ENCODE measurements around the gene MADCAM1.
"Not testable (repeated sequence)": the region's sequence is repeated elsewhere in the genome, so short reads cannot be mapped to it uniquely, and the experiment has no call there.

The MADCAM1 gene
- long read RNA-seq, donor 1, partial matches to known transcripts = 0 of 1 reads
- long read RNA-seq, donor 1, other reads (novel, unspliced or antisense) = 0 of 1 reads
- long read RNA-seq, donor 2, partial matches to known transcripts = 0 of 1 reads
- long read RNA-seq, donor 2, other reads (novel, unspliced or antisense) = 0 of 1 reads
- long read RNA-seq, donor 3 = 0 reads
- long read RNA-seq, donor 4 = 0 reads
- long read RNA-seq, donor 5, partial matches to known transcripts = 0 of 2 reads
- long read RNA-seq, donor 5, other reads (novel, unspliced or antisense) = 0 of 2 reads
- long read RNA-seq, donor 6, partial matches to known transcripts = 0 of 2 reads
- long read RNA-seq, donor 6, other reads (novel, unspliced or antisense) = 0 of 2 reads
- long read RNA-seq, donor 7 = 0 reads
- long read RNA-seq, donor 8, partial matches to known transcripts = 0 of 4 reads
- long read RNA-seq, donor 8, other reads (novel, unspliced or antisense) = 0 of 4 reads

GRCh38 chr19:496112-496665 lies at the start of gene MADCAM1:
TSS of gene MADCAM1 (plus strand) at chr19:496486. CDS start at chr19:496500, 14 bp downstream.
- no peak for DNase-seq

GRCh38 chr19:447064-447426 lies 49.2 kb upstream of the MADCAM1 start:
- no peak for DNase-seq

GRCh38 chr19:447816-448560 lies 48.3 kb upstream of the MADCAM1 start:
- peak; percentile 53 for DNase-seq

GRCh38 chr19:449916-450315 lies 46.4 kb upstream of the MADCAM1 start:
- no peak for DNase-seq

- not testable (repeated sequence) for DNase-seq
Observed at GRCh38 chr19:450912-451481, 45.3 kb upstream of the MADCAM1 start.

- no peak for DNase-seq
Observed at GRCh38 chr19:452829-453228, 43.5 kb upstream of the MADCAM1 start.

GRCh38 chr19:453606-454005 lies 42.7 kb upstream of the MADCAM1 start:
- no peak for DNase-seq

- DNase-seq = no peak
Observed at GRCh38 chr19:455031-455705, 41.1 kb upstream of the MADCAM1 start.

GRCh38 chr19:455851-456546 lies 40.3 kb upstream of the MADCAM1 start:
- DNase-seq = no peak

- DNase-seq = no peak
Observed at GRCh38 chr19:456547-457110, 39.7 kb upstream of the MADCAM1 start.

GRCh38 chr19:457636-458035 lies 38.6 kb upstream of the MADCAM1 start:
- no peak for DNase-seq

- DNase-seq = no peak
Observed at GRCh38 chr19:458091-459042, 37.9 kb upstream of the MADCAM1 start.

- DNase-seq = peak; percentile 85
Observed at GRCh38 chr19:459724-460511, 36.4 kb upstream of the MADCAM1 start.

GRCh38 chr19:460877-461720 lies 35.2 kb upstream of the MADCAM1 start, which contains the start of gene SHC2:
TSS of gene SHC2 (minus strand) at chr19:461033. CDS start at chr19:460996, 37 bp downstream.
- no peak for DNase-seq

- DNase-seq = peak; percentile 54
Observed at GRCh38 chr19:461721-462551, 34.4 kb upstream of the MADCAM1 start.

- DNase-seq = no peak
Observed at GRCh38 chr19:463483-464207, 32.6 kb upstream of the MADCAM1 start.

GRCh38 chr19:464208-464545 lies 32.1 kb upstream of the MADCAM1 start:
- DNase-seq = no peak
